Chondrocyte (in vitro differentiated cells): Measurements from ENCODE around the gene PDE4D. TPM values are rescaled to one million over a fixed set of nuclear protein-coding genes. Genes with fewer than 3 reads are reported as not detected.
"Not testable (repeated sequence)": the region's sequence is repeated elsewhere in the genome, so short reads cannot be mapped to it uniquely, and the experiment has no call there.

Experiments used
- DNase-seq: peaks from one replicate; pipeline ENCODE4 v3.0.0; 2021; ENCODE audit warnings: mixed read lengths, low spot score
- H3K27ac Mint-ChIP-seq: one replicate; pipeline ENCODE4 v1.8.0; 2021; ENCODE audit warnings: mild to moderate bottlenecking, moderate library complexity, mixed read lengths; ENCODE audit not compliant: unreplicated experiment
- H3K27me3 Mint-ChIP-seq: 2 replicates; pipeline ENCODE4 v1.8.0; 2021; ENCODE audit warnings: low read depth, mixed read lengths
- H3K36me3 Mint-ChIP-seq: 2 replicates; pipeline ENCODE4 v1.8.0; 2021; ENCODE audit warnings: low read depth, mixed read lengths
- H3K4me1 Mint-ChIP-seq: 2 replicates; pipeline ENCODE4 v1.8.0; 2021; ENCODE audit warnings: low read depth, mild to moderate bottlenecking, mixed read lengths
- H3K4me3 Mint-ChIP-seq: one replicate; pipeline ENCODE4 v1.8.0; 2021; ENCODE audit warnings: mild to moderate bottlenecking, moderate library complexity, mixed read lengths; ENCODE audit not compliant: unreplicated experiment
- H3K9me3 Mint-ChIP-seq: 2 replicates; pipeline ENCODE4 v1.8.0; 2021; ENCODE audit warnings: low read depth, mixed read lengths
- CTCF ChIP-seq: fragments of 200-600 bp; sonication (generic); IDR thresholded peaks from 2 replicates; pipeline ENCODE4 v1.5.0; 2021; ENCODE audit warnings: antibody characterized with exemption, mild to moderate bottlenecking, moderate library complexity
- total RNA-seq: library from RNA; stranded (reverse); gene quantifications from 3 replicates; pipeline ENCODE4 v1.2.1, GENCODE V29; 2021

The PDE4D gene
- total RNA-seq, 1 donor from 2014 or later: 21.1 TPM

- Mint-ChIP-seq H3K4me1 (peaks cover 18% of the 10 kb centered on the region), H3K27ac (no peak overlapping the region), H3K27me3 (no peaks in the 10 kb centered on the region), H3K9me3 (no peaks in the 10 kb centered on the region), H3K4me3 (no peak overlapping the region), H3K36me3 (no peaks in the 10 kb centered on the region)
- no peak for TF ChIP-seq CTCF
- DNase-seq: no peak
Observed at GRCh38 chr5:59418808-59419207, 474.7 kb downstream of the PDE4D start.

DNA sequence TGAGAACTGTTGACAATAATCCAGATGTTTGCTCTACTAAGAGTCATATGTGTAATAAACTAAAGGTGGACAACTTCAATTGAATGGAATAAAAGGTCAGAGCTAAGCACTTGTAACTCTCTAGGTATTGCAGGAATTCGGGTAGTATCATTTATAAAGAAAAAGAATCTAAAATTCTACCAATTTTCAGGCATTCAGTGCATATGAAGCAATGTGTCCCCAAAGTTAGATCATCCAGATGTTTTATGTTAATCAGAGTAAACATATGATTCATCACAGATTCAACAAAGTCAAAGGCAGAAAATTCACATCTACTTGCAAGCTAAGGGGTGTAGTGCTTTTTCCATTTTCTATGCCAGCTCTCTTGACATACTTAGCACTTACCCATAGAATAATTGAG, 477.1 kb downstream of the PDE4D start:
- no peaks in the 10 kb centered on the region for H3K27me3 Mint-ChIP-seq
- H3K36me3 Mint-ChIP-seq: no peaks in the 10 kb centered on the region
- DNase-seq: no peak
- H3K4me3 Mint-ChIP-seq: no peak overlapping the region
- TF ChIP-seq CTCF: no peak
- H3K9me3 Mint-ChIP-seq: no peaks in the 10 kb centered on the region
- peaks cover 7% of the 10 kb centered on the region for H3K4me1 Mint-ChIP-seq
- H3K27ac Mint-ChIP-seq: no peak overlapping the region

- H3K9me3 Mint-ChIP-seq: no peaks in the 10 kb centered on the region
- no peaks in the 10 kb centered on the region for H3K27me3 Mint-ChIP-seq
- no peak overlapping the region for H3K27ac Mint-ChIP-seq
- no peak for TF ChIP-seq CTCF
- no peak for DNase-seq
- H3K36me3 Mint-ChIP-seq: no peaks in the 10 kb centered on the region
- H3K4me1 Mint-ChIP-seq: peaks cover 7% of the 10 kb centered on the region
- no peak overlapping the region for H3K4me3 Mint-ChIP-seq
Observed at GRCh38 chr5:59416026-59416425, 477.5 kb downstream of the PDE4D start.

GRCh38 chr5:59412428-59412827, 481.1 kb downstream of the PDE4D start:
- H3K4me3 Mint-ChIP-seq: no peak overlapping the region
- peaks cover 4% of the 10 kb centered on the region for H3K4me1 Mint-ChIP-seq
- H3K36me3 Mint-ChIP-seq: peaks cover 5% of the 10 kb centered on the region
- DNase-seq: no peak
- H3K9me3 Mint-ChIP-seq: peaks cover 5% of the 10 kb centered on the region
- no peak overlapping the region for H3K27ac Mint-ChIP-seq
- H3K27me3 Mint-ChIP-seq: no peaks in the 10 kb centered on the region
- no peak for TF ChIP-seq CTCF

DNA sequence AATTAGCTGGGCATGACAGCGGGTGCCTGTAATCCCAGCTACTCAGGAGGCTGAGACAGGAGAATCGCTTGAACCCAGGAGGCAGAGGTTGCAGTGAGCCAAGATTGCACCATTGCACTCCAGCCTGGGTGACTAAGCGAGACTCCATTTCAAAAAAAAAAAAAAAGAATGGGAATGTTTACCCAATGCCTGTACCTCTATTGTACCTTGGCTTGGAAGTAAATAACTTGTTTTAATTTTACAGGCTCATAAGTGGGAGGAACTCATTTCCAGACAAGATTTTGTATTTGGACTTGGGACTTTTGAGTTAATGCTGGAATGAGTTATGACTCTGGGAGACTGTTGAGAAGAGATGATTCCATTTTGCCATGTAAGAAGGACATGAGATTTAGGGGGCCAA, 484.5 kb downstream of the PDE4D start:
- not testable (repeated sequence) for DNase-seq, H3K4me3 Mint-ChIP-seq, H3K27ac Mint-ChIP-seq, H3K4me1 Mint-ChIP-seq, H3K27me3 Mint-ChIP-seq
- H3K36me3 Mint-ChIP-seq: peaks cover 14% of the 10 kb centered on the region
- H3K9me3 Mint-ChIP-seq: peaks cover 34% of the 10 kb centered on the region

GRCh38 chr5:59407967-59408366, 485.6 kb downstream of the PDE4D start:
- Mint-ChIP-seq H3K27me3 (no peaks in the 10 kb centered on the region), H3K4me3 (no peak overlapping the region), H3K27ac (no peak overlapping the region), H3K4me1 (no peaks in the 10 kb centered on the region), H3K9me3 (peaks cover 43% of the 10 kb centered on the region), H3K36me3 (peaks cover 18% of the 10 kb centered on the region)
- DNase-seq: no peak
- no peak for TF ChIP-seq CTCF
